HL-60/S4 treated with phorbol 12-myristate 13-acetate at 8.2 ng/mL for 4 days and 3 days (cell line): Measurements from ENCODE around the gene OGFOD3.

ENCODE experiments used
- in situ Hi-C: fragments of 300-500 bp; cut with MboI; formaldehyde crosslinking; loops from 2 replicates; pipeline ENCODE4 v1.15.0; 2022; ENCODE audit warnings: low sequenced_read_pairs

OGFOD3 gene

GRCh38 chr17:82447876-82448275, 29.5 kb upstream of the OGFOD3 start:
- in situ Hi-C loops: no loop called here

DNA sequence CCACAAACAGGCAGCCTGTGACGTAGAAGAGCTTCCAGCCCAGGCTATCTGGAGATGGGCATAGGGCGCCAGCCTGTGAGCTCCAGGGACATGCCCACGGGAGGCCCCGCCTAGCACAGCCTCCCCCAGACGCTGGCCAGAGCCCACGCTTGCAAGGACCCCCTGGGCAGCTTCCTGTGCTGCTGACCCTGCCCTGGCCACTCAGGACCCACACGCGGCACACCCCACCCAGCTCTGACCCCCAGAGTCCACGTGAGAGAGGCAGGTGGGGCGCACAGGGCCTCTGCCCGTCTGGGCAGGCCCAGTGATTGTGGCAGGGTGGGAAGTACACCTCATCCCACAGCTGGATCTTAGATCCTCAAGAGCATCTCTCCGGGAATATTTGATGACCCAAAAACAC, 28.3 kb upstream of the OGFOD3 start:
- in situ Hi-C loops: no loop called here

DNA sequence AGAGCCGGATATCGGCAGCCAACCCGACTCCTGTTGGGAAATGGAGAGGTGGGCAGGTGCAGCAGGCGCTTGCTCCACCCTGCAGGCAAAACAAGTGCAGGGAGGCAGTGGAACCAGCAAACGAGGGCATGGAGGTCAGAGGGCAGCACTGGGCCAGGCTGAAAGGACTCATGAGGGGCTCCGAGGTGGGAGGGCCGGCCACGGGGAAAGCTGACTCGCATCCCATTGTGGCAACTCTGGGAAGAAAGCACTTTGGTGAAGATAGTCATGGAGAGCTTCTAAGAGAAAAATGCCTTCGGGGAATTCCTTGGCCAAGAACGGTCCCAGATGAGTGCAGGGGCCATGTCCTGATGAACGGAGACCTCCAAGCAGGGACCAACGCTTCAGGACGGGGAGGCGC, 27.7 kb upstream of the OGFOD3 start:
- in situ Hi-C loops: no loop called here

- in situ Hi-C loops: no loop called here
Observed at GRCh38 chr17:82445542-82445941, 27.2 kb upstream of the OGFOD3 start.

GRCh38 chr17:82444941-82445521, 26.6 kb upstream of the OGFOD3 start:
- in situ Hi-C loops: no loop called here

- in situ Hi-C loops: no loop called here
Observed at GRCh38 chr17:82444284-82444893, 26.0 kb upstream of the OGFOD3 start.

- in situ Hi-C loops: no loop called here
Observed at GRCh38 chr17:82443465-82444283, 25.3 kb upstream of the OGFOD3 start.

DNA sequence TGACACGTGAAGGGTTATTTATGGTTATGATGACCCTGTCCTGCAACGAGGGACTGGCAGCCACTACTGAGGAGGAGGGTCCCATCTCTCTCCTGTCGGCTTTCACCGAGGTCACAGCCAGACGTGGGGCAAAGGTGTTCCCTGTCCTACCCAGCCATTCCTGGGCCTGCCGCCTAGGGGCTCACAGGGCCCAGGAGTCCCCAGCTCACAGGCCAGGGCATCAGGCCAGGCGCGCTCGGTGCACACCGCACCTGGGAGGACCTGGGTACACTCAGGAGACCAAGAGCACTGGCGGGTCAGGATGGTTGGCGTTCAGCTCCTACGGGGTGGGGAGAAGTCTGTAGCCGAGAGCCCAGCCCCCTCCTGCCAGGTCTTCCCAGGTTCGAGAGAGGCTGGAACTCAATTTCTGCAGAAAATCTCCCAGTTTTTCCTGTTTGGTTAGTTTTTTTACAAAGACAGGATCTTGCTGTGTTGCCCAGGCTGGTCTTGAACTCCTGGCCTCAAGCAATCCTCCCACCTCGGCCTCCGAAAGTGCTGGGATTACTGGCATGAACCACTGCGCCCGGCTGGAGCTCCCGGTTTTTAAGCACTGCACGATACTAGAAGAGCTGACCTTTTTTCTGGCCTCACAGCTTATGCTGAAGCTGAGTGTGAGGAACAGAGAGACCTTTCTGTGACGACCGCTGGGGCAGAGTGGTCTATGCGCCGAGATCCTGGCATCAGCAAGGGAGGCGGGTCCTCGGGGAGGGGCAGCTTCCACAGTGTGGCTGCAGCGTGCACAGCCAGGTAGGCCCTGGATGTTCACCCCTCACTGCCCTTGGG, 24.5 kb upstream of the OGFOD3 start:
- in situ Hi-C loops: no loop called here

- in situ Hi-C loops: no loop called here
Observed at GRCh38 chr17:82441691-82442487, 23.5 kb upstream of the OGFOD3 start.

- in situ Hi-C loops: no loop called here
Observed at GRCh38 chr17:82440991-82441627, 22.7 kb upstream of the OGFOD3 start.

GRCh38 chr17:82440469-82440981, 22.1 kb upstream of the OGFOD3 start:
- in situ Hi-C loops: no loop called here

- in situ Hi-C loops: no loop called here
Observed at GRCh38 chr17:82439829-82440365, 21.5 kb upstream of the OGFOD3 start.

DNA sequence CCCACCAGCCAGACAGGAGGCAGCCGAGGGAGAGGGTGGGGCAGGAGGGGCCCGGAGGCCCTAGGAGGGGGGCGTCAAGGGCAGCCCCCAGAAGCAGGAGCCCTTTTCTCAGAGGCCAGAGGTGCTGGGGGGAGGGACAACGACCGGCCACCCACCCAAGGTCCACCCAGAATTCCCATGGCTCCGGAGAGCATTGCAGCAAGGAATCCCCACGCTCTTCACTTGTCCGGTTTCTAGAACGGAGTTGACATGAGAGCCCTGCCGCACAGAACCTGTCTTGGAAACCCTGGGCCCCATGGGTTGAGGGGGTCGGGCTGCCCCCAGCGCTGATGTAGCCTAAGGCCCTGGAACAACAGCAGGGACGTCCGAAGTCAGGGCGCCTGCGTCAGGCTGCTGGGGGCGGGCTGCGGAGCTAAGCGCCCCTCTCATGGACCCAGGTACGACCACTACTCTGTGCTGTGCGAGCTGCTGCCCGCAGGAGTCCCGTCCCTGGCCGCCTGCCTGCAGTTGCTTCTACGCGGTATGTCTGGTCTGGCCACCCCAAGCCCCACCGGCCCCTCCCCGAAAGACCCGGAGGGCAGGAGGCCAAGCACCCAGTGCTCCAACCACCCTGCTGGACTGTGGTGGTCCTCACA, 20.9 kb upstream of the OGFOD3 start:
- in situ Hi-C loops: no loop called here

DNA sequence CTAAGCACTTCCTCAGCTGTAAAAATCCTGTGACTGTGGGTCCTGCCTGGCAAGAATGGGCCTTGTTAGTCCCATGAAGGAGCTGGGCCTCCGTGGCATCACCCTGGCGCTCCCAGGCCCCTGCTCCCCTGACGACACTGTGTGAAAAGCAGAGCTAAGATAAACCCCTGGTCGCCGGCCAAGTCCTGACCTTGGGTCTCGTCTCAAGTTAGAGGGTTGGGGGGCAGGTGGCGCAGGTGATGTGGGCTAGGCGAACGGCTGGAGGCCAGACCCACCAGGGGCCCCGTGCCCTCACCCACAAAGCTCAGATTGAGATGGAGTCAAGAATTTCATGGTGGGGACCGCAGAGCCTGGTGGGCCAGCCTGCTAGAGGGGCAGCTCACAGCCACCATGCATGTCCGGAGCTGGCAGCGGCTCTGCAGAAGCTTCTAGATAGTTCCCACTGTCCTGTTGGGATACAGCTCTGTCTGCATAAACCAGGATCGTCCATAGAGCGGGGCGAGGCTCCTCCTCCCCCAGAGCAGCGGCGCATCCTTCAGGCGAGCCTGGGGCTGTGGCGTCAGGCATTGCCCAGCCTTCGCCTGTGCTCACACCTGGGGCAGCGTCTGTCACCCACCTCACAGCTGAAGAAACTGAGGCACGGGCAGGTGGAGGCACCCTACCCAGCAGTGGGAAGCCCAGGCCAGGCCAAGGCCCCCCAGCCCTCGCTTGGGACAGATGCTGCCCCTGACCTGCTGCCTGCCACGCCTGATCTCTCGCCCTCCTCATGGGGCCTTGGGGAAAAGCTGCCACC, 20.2 kb upstream of the OGFOD3 start:
- in situ Hi-C loops: no loop called here

- in situ Hi-C loops: no loop called here
Observed at GRCh38 chr17:82437325-82437668, 18.9 kb upstream of the OGFOD3 start.

GRCh38 chr17:82436601-82437324, 18.4 kb upstream of the OGFOD3 start:
- in situ Hi-C loops: no loop called here
